Right cardiac atrium (tissue), 5 donors: Measurements from ENCODE around the gene FLT1. TPM values are rescaled to one million over a fixed set of nuclear protein-coding genes. Genes with fewer than 3 reads are reported as not detected.
A peak's percentile ranks its signal among the peaks of the same experiment; 100 is the strongest.

Experiments used
- ATAC-seq, 2 donors: fragments of 200-7000 bp; cut with Tn5 transposase; one replicate each; pipeline versions ENCODE4 v1.8.0 to v1.9.1; 2020; ENCODE audit warnings: moderate library complexity in 2 of 2, mild to moderate bottlenecking in 1 of 2
- DNase-seq, 3 donors: peaks; one replicate each; pipeline ENCODE4 v3.0.0-alpha.2; 2020
- H3K27ac ChIP-seq: one replicate; pipeline ENCODE4 v1.5.1; 2013; ENCODE audit warnings: mild to moderate bottlenecking, low read length, control low read depth, moderate library complexity
- H3K27me3 ChIP-seq: one replicate; pipeline ENCODE4 v1.6.1; 2013; ENCODE audit not compliant: control insufficient read depth, insufficient read depth
- H3K4me1 ChIP-seq: one replicate; pipeline ENCODE4 v1.6.1; 2013; ENCODE audit warnings: low read length; ENCODE audit not compliant: control insufficient read depth, insufficient read depth
- H3K4me3 ChIP-seq: one replicate; pipeline ENCODE4 v1.5.1; 2013; ENCODE audit warnings: low read length, control low read depth
- H3K9me3 ChIP-seq: one replicate; pipeline ENCODE4 v1.6.1; 2013; ENCODE audit warnings: low read length; ENCODE audit not compliant: control insufficient read depth
- WGBS: extraction: QIAGEN DNeasy Blood & Tissue Kit; methylation state at CpG from one replicate; pipeline ENCODE4 v1.1.7; 2013; 5-methylcytosine and 5-hydroxymethylcytosine counted together
- intact Hi-C, 4 donors: fragments of 100-400 bp; cut with DNase I; formaldehyde crosslinking; loops; one replicate each; pipeline versions ENCODE4 v1.11.0 to v1.14.0; 2022 to 2023
- polyA plus RNA-seq: library from polyadenylated mRNA; stranded (reverse); fragments of 200-250 nt; gene quantifications from one replicate; pipeline ENCODE4 v1.2.3, GENCODE V29; 2013
- total RNA-seq, 4 donors: library from RNA; stranded (reverse); fragmentation: NEBNext Ultra II Directional; extraction: Animal tissue kit (Norgen Biotek cat#: 25700); gene quantifications; one replicate each; pipeline ENCODE4 v1.2.1, GENCODE V29; 2021
- donor health status: healthy with polysubstance abuse.
- donor health status: DM: no; HTN: yes; CAD: no.
- donor health status: DM: no; HTN: no; CAD: no.
- donor health status: DM: no; HTN: yes; CAD: no; lungs with severe emphysema.
- donor health status: DM: yes; HTN: yes; CAD: no.

FLT1 gene
- total and polyA plus RNA-seq, 5 donors = 24.9 to 53.4 (median 37.5) TPM

GRCh38 chr13:28447989-28448388 lies 46.9 kb downstream of the FLT1 start:
- no peak for ATAC-seq
- no peak for DNase-seq
- H3K9me3 ChIP-seq = peaks cover 2% of the 10 kb centered on the region
- H3K27me3 ChIP-seq = no peaks in the 10 kb centered on the region
- intact Hi-C loops = no loop called here
- H3K27ac ChIP-seq = no peak overlapping the region
- no peak overlapping the region for H3K4me3 ChIP-seq
- no peaks in the 10 kb centered on the region for H3K4me1 ChIP-seq

- H3K27me3 ChIP-seq = no peaks in the 10 kb centered on the region
- no peak for ATAC-seq
- H3K27ac ChIP-seq = no peak overlapping the region
- peaks cover 2% of the 10 kb centered on the region for H3K9me3 ChIP-seq
- H3K4me3 ChIP-seq = no peak overlapping the region
- no peak for DNase-seq
- no peaks in the 10 kb centered on the region for H3K4me1 ChIP-seq
- intact Hi-C loops = no loop called here
- WGBS = 97% methylated on average over 2 of the region's 2 CpGs
These were observed 47.7 kb downstream of the FLT1 start for GRCh38 chr13:28447206-28447605.

- intact Hi-C loops = no loop called here
- H3K9me3 ChIP-seq = no peaks in the 10 kb centered on the region
- H3K4me3 ChIP-seq = no peak overlapping the region
- no peak for DNase-seq
- H3K27me3 ChIP-seq = no peaks in the 10 kb centered on the region
- WGBS = 18% methylated on average over 3 of the region's 3 CpGs
- peak overlapping the region; percentile 29 for H3K27ac ChIP-seq
- ATAC-seq = peak; percentile 65 to 81
- no peaks in the 10 kb centered on the region for H3K4me1 ChIP-seq
These were observed 52.1 kb downstream of the FLT1 start for GRCh38 chr13:28442839-28443238.

- Histone ChIP-seq H3K4me1 (no peaks in the 10 kb centered on the region), H3K27me3 (no peaks in the 10 kb centered on the region), H3K9me3 (no peaks in the 10 kb centered on the region), H3K27ac (no peak overlapping the region), H3K4me3 (no peak overlapping the region)
- ATAC-seq (no peak), DNase-seq (no peak)
- intact Hi-C loops = no loop called here
These were observed 53.4 kb downstream of the FLT1 start for GRCh38 chr13:28441529-28441928.

- peak in 1 of 3 donors; percentile 51 for DNase-seq
- Histone ChIP-seq H3K27me3 (no peaks in the 10 kb centered on the region), H3K4me3 (no peak overlapping the region), H3K27ac (no peak overlapping the region), H3K4me1 (no peaks in the 10 kb centered on the region), H3K9me3 (no peaks in the 10 kb centered on the region)
- ATAC-seq = peak in 1 of 2 donors; percentile 7
- intact Hi-C loops = no loop called here
- 69% methylated on average over 4 of the region's 4 CpGs for WGBS
These were observed 54.0 kb downstream of the FLT1 start for GRCh38 chr13:28440774-28441504.

- no peaks in the 10 kb centered on the region for H3K9me3 ChIP-seq
- DNase-seq (no peak), ATAC-seq (no peak)
- H3K27ac ChIP-seq = no peak overlapping the region
- H3K4me3 ChIP-seq = no peak overlapping the region
- WGBS = 74% methylated on average over 12 of the region's 12 CpGs
- intact Hi-C loops = no loop called here
- H3K27me3 ChIP-seq = no peaks in the 10 kb centered on the region
- H3K4me1 ChIP-seq = no peaks in the 10 kb centered on the region
These were observed 56.2 kb downstream of the FLT1 start for GRCh38 chr13:28438598-28439334.

- DNase-seq (no peak), ATAC-seq (no peak)
- intact Hi-C loops = no loop called here
- Histone ChIP-seq H3K4me3 (no peak overlapping the region), H3K27me3 (no peaks in the 10 kb centered on the region), H3K4me1 (no peaks in the 10 kb centered on the region), H3K27ac (no peak overlapping the region), H3K9me3 (no peaks in the 10 kb centered on the region)
- WGBS = 95% methylated on average over 8 of the region's 8 CpGs
These were observed 56.9 kb downstream of the FLT1 start for GRCh38 chr13:28438067-28438466.

- DNase-seq = no peak
- H3K9me3 ChIP-seq = no peaks in the 10 kb centered on the region
- WGBS = 75% methylated on average over 6 of the region's 6 CpGs
- no peak overlapping the region for H3K27ac ChIP-seq
- intact Hi-C loops = no loop called here
- H3K4me1 ChIP-seq = no peaks in the 10 kb centered on the region
- H3K4me3 ChIP-seq = no peak overlapping the region
- H3K27me3 ChIP-seq = no peaks in the 10 kb centered on the region
- ATAC-seq = no peak
These were observed 59.0 kb downstream of the FLT1 start for GRCh38 chr13:28435917-28436316.

- DNase-seq (no peak), ATAC-seq (no peak)
- H3K4me1 ChIP-seq = no peaks in the 10 kb centered on the region
- no peaks in the 10 kb centered on the region for H3K27me3 ChIP-seq
- no peak overlapping the region for H3K27ac ChIP-seq
- H3K9me3 ChIP-seq = no peaks in the 10 kb centered on the region
- intact Hi-C loops = no loop called here
- WGBS = 54% methylated on average over 4 of the region's 4 CpGs
- no peak overlapping the region for H3K4me3 ChIP-seq
These were observed 60.0 kb downstream of the FLT1 start for GRCh38 chr13:28434926-28435325.

GRCh38 chr13:28432816-28433560 lies 61.9 kb downstream of the FLT1 start:
- Histone ChIP-seq H3K4me3 (no peak overlapping the region), H3K4me1 (no peaks in the 10 kb centered on the region), H3K27me3 (no peaks in the 10 kb centered on the region), H3K27ac (no peak overlapping the region), H3K9me3 (no peaks in the 10 kb centered on the region)
- DNase-seq = no peak
- WGBS = 71% methylated on average over 11 of the region's 11 CpGs
- ATAC-seq = no peak
- intact Hi-C loops = no loop called here

- H3K9me3 ChIP-seq = no peaks in the 10 kb centered on the region
- no peak overlapping the region for H3K4me3 ChIP-seq
- no peaks in the 10 kb centered on the region for H3K27me3 ChIP-seq
- intact Hi-C loops = no loop called here
- ATAC-seq (no peak), DNase-seq (no peak)
- WGBS = 78% methylated on average over 10 of the region's 10 CpGs
- H3K27ac ChIP-seq = no peak overlapping the region
- H3K4me1 ChIP-seq = no peaks in the 10 kb centered on the region
These were observed 65.1 kb downstream of the FLT1 start for GRCh38 chr13:28429685-28430290.
